A549 (cell line): ENCODE measurements around the gene AGAP9.
"Not testable (repeated sequence)": the region's sequence is repeated elsewhere in the genome, so short reads cannot be mapped to it uniquely, and the experiment has no call there.

Experiments
- CTCF ChIP-seq: fragments of >200 bp; sonication (Bioruptor Twin); formaldehyde crosslinking; IDR thresholded peaks from 3 replicates; pipeline ENCODE4 v1.5.1; 2016
- MAX ChIP-seq: IDR thresholded peaks from 2 replicates; pipeline ENCODE4 v1.6.1; 2012
- PBX3 ChIP-seq: IDR thresholded peaks from 2 replicates; pipeline ENCODE4 v1.6.1; 2012

- TF ChIP-seq CTCF, PBX3, MAX: not testable (repeated sequence)
Observed at GRCh38 chr10:47477078-47477477, 46.4 kb downstream of the AGAP9 start.
